Fibroblast of lung (primary cell): ENCODE measurements around the gene CYP2W1. TPM values are rescaled to one million over a fixed set of nuclear protein-coding genes. Genes with fewer than 3 reads are reported as not detected.

Experiments
- DNase-seq, 2 donors: peaks; one replicate each; pipeline versions ENCODE4 v3.0.0 to v3.0.0-alpha.2; 2010; ENCODE audit warnings: low read depth in 2 of 2
- H2AFZ ChIP-seq: 2 replicates; pipeline ENCODE4 v1.5.1; 2012; ENCODE audit warnings: low read length, control low read depth, inconsistent platforms
- H3K27ac ChIP-seq: 2 replicates; pipeline ENCODE4 v1.5.1; 2011; ENCODE audit warnings: low read length, control low read depth; ENCODE audit not compliant: insufficient read depth
- H3K27me3 ChIP-seq: 2 replicates; pipeline ENCODE4 v1.5.1; 2011; ENCODE audit warnings: mild to moderate bottlenecking, low read length; ENCODE audit not compliant: control insufficient read depth, insufficient read depth
- H3K36me3 ChIP-seq: 2 replicates; pipeline ENCODE4 v1.5.1; 2011; ENCODE audit warnings: low read length; ENCODE audit not compliant: control insufficient read depth, insufficient read depth
- H3K4me1 ChIP-seq: 2 replicates; pipeline ENCODE4 v1.5.1; 2011; ENCODE audit warnings: low read length; ENCODE audit not compliant: control insufficient read depth, insufficient read depth; ENCODE audit errors: extremely low read depth
- H3K4me2 ChIP-seq: 2 replicates; pipeline ENCODE4 v1.5.1; 2011; ENCODE audit warnings: low read length, control low read depth; ENCODE audit not compliant: insufficient read depth; ENCODE audit errors: extremely low read depth
- H3K4me3 ChIP-seq, 4 experiments: fragments of 200-600 bp in 1 of 4; sonication (generic) in 1 of 4; replicated peaks in 1 of 4; 2 replicates each; pipeline ENCODE4 v1.5.1; 2011 to 2016; ENCODE audit warnings: low read length in 4 of 4, low read depth in 3 of 4, mild to moderate bottlenecking in 3 of 4, control low read depth in 2 of 4, inconsistent platforms in 1 of 4, mixed read lengths in 1 of 4; ENCODE audit not compliant: insufficient read depth in 1 of 4; ENCODE audit errors: control extremely low read depth in 1 of 4
- H3K79me2 ChIP-seq: 2 replicates; pipeline ENCODE4 v1.5.1; 2012; ENCODE audit warnings: mild to moderate bottlenecking, low read length, inconsistent platforms; ENCODE audit not compliant: control insufficient read depth, insufficient read depth
- H3K9ac ChIP-seq: 2 replicates; pipeline ENCODE4 v1.5.1; 2011; ENCODE audit warnings: mild to moderate bottlenecking, low read length, control low read depth; ENCODE audit not compliant: insufficient read depth
- H3K9me3 ChIP-seq: 2 replicates; pipeline ENCODE4 v1.5.1; 2012; ENCODE audit warnings: low read depth, low read length; ENCODE audit not compliant: control insufficient read depth, insufficient read depth
- H4K20me1 ChIP-seq: 2 replicates; pipeline ENCODE4 v1.5.1; 2011; ENCODE audit warnings: low read length; ENCODE audit not compliant: control insufficient read depth, insufficient read depth; ENCODE audit errors: extremely low read depth
- EZH2 ChIP-seq: IDR thresholded peaks from 2 replicates; pipeline ENCODE4 v1.5.1; 2012; ENCODE audit warnings: low read length, control low read depth, mild to moderate bottlenecking; ENCODE audit errors: missing control alignments
- polyA plus RNA-seq, 2 donors: library from polyadenylated mRNA; depleted of rRNA in 1 of 2; stranded (reverse) in 1 of 2; unstranded in 1 of 2; fragments of >200 nt; gene quantifications; 2 replicates each; pipeline ENCODE4 v1.2.1, GENCODE V29; 2011 to 2012; ENCODE audit warnings: missing spikeins in 1 of 2
- total RNA-seq: library from RNA; depleted of rRNA; stranded (reverse); fragments of >200 nt; gene quantifications from 2 replicates; pipeline ENCODE4 v1.2.1, GENCODE V29; 2014
- TF ChIP-seq, protein P1 (sequence below), 2 donors: IDR thresholded peaks in 1 of 2; conservative IDR thresholded peaks in 1 of 2; 1 replicate in 1 of 2; 2 replicates in 1 of 2; pipeline ENCODE4 v1.5.1; 2011 to 2012; ENCODE audit warnings: low read length in 2 of 2, control low read depth in 1 of 2, inconsistent platforms in 1 of 2, low read depth in 1 of 2, mild to moderate bottlenecking in 1 of 2

Gene CYP2W1
- total and polyA plus RNA-seq, 2 donors (not counting 1 experiment from before 2014, with no cell fraction given): not detected

DNA sequence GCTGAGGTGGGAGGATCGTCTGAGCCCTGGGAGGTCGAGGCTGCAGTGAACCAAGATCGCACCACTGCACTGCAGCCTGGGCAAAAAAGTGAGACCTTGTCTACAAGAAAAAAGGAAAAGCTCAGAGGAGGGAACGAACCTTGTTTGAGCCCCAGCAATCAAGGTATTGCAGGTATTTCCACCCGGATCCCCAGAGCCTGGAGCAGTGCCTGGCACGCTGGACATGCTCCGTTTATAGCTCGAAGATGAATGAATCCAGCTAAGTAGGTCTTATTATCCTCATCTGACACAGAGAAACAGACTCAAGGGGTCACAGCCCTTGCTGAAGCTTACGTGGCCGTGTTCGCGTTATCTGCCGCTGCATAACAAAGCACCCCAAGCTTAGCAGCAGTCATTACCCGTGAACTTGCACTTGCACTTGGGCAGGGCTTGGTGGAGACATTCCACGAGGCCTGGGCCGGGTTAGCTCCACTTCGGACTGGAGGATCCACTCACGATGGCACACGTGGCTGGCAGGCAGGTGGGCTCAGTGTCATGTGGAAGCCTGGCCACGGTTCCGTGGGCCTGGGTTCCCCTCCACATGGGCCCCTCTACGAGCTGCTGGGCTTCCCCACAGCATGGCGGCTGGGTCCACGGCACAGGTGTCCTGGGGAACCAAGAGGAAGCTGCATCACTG, 4.4 kb upstream of the CYP2W1 start:
- H3K79me2 ChIP-seq: peaks cover 16% of the 10 kb centered on the region
- H3K27me3 ChIP-seq: no peaks in the 10 kb centered on the region
- H3K36me3 ChIP-seq: no peaks in the 10 kb centered on the region
- H3K4me2 ChIP-seq: no peak overlapping the region
- no peak for DNase-seq
- H3K9ac ChIP-seq: no peak overlapping the region
- peaks cover 3% of the 10 kb centered on the region for H3K4me1 ChIP-seq
- no peak for TF ChIP-seq EZH2
- TF ChIP-seq, protein P1, sequence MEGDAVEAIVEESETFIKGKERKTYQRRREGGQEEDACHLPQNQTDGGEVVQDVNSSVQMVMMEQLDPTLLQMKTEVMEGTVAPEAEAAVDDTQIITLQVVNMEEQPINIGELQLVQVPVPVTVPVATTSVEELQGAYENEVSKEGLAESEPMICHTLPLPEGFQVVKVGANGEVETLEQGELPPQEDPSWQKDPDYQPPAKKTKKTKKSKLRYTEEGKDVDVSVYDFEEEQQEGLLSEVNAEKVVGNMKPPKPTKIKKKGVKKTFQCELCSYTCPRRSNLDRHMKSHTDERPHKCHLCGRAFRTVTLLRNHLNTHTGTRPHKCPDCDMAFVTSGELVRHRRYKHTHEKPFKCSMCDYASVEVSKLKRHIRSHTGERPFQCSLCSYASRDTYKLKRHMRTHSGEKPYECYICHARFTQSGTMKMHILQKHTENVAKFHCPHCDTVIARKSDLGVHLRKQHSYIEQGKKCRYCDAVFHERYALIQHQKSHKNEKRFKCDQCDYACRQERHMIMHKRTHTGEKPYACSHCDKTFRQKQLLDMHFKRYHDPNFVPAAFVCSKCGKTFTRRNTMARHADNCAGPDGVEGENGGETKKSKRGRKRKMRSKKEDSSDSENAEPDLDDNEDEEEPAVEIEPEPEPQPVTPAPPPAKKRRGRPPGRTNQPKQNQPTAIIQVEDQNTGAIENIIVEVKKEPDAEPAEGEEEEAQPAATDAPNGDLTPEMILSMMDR (conservative IDR thresholded peaks at IDR 0.05 in 1 of 2, IDR thresholded peaks at IDR 0.05 in 1 of 2; ENCODE audit: low read depth in 1 of 2, low read length in 2 of 2): no peak
- no peak overlapping the region for H2AFZ ChIP-seq
- H3K27ac ChIP-seq: no peak overlapping the region
- no peaks in the 10 kb centered on the region for H3K9me3 ChIP-seq
- no peak overlapping the region for H3K4me3 ChIP-seq
- no peaks in the 10 kb centered on the region for H4K20me1 ChIP-seq

DNA sequence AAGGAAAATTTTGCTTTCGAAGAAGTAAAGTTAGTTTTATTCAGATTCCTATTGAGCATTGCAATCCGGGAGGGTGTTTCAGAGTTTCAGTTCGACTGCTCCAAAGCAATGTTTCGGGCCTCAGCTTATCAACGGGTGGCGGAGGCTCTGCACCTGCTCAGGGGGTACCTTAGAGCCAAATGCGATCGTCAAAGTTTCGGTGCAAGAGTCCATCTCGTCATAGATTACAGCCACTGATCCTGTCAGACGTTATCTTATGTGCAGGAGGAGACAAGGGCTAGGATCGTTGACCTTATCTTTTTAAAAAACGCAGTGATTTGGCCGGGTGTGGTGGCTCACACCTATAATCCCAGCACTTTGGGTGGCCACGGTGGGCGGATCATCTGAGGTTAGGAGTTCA, 3.8 kb upstream of the CYP2W1 start:
- Histone ChIP-seq H3K27ac (no peak overlapping the region), H2AFZ (no peak overlapping the region), H3K27me3 (no peaks in the 10 kb centered on the region), H3K4me2 (no peak overlapping the region), H3K9me3 (no peaks in the 10 kb centered on the region), H3K4me3 (no peak overlapping the region), H3K36me3 (no peaks in the 10 kb centered on the region), H3K4me1 (peaks cover 3% of the 10 kb centered on the region), H3K79me2 (peaks cover 11% of the 10 kb centered on the region), H4K20me1 (no peaks in the 10 kb centered on the region), H3K9ac (no peak overlapping the region)
- DNase-seq: no peak
- no peak for TF ChIP-seq EZH2
- TF ChIP-seq, protein P1 (conservative IDR thresholded peaks at IDR 0.05 in 1 of 2, IDR thresholded peaks at IDR 0.05 in 1 of 2; ENCODE audit: low read depth in 1 of 2, low read length in 2 of 2): no peak

DNA sequence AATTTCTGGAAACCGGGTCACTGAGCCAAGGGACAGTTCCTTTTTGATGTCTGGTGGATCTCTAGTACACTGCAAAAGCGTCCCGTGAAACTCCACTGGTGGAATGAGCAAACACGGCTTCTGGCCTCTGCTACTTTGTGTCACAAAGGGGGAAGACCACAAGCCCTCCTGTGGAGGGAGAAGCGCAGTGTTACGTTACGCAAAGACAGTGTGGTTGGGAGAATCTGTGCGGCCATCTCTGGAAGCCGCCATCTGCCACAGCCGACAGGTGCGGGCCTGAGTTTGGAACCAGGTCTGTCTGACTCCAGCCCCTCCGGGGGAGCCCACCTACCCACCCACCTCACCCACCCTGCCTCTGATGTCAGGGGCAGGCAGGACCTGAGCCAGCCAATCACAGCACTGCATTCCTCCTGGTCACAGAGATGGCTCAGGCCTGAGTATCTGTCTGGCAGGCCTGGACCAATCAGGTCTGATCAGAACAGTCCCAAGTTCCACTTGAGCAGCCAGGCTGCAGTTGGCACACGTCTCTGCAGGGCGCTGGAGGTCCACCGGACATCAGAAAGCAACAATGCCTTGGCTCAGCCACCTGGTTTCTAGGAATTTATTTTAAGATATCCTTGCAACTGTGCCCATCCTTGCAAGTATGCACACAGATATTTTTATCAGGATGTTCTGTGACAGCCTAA, 3.0 kb upstream of the CYP2W1 start:
- H3K27me3 ChIP-seq: no peaks in the 10 kb centered on the region
- H3K36me3 ChIP-seq: no peaks in the 10 kb centered on the region
- no peak overlapping the region for H3K9ac ChIP-seq
- DNase-seq: no peak
- peaks cover 3% of the 10 kb centered on the region for H3K4me1 ChIP-seq
- peaks cover 2% of the 10 kb centered on the region for H3K79me2 ChIP-seq
- no peaks in the 10 kb centered on the region for H4K20me1 ChIP-seq
- no peak overlapping the region for H3K27ac ChIP-seq
- no peak for TF ChIP-seq EZH2
- TF ChIP-seq, protein P1 (conservative IDR thresholded peaks at IDR 0.05 in 1 of 2, IDR thresholded peaks at IDR 0.05 in 1 of 2; ENCODE audit: low read depth in 1 of 2, low read length in 2 of 2): no peak
- H2AFZ ChIP-seq: no peak overlapping the region
- no peak overlapping the region for H3K4me3 ChIP-seq
- H3K9me3 ChIP-seq: no peaks in the 10 kb centered on the region
- H3K4me2 ChIP-seq: no peak overlapping the region
